ENCODE results near the gene KLF4. TPM values are rescaled to one million over a fixed set of nuclear protein-coding genes. Genes with fewer than 3 reads are reported as not detected.

The KLF4 gene
- total RNA-seq, result 100 to 1,000 TPM in 1 of 2 donors, 10 to 100 TPM in 1; 87.8 to 202 TPM
- polyA plus RNA-seq, result 10 to 100 TPM; 39.7 to 40.6 TPM
- long read RNA-seq, donor 1, transcript KLF4-205 (3 exons, 2,393 nt), result major isoform, 148 of 193 reads
- long read RNA-seq, donor 1, transcript KLF4-201 (5 exons, 2,813 nt), result minor isoform, 17 of 193 reads
- long read RNA-seq, donor 1, partial matches to known transcripts, result 14 of 193 reads
- long read RNA-seq, donor 1, other reads (novel, unspliced or antisense), result 13 of 193 reads
- long read RNA-seq, donor 2, transcript KLF4-205 (3 exons, 2,393 nt), result major isoform, 22 of 50 reads
- long read RNA-seq, donor 2, transcript KLF4-201 (5 exons, 2,813 nt), result minor isoform, 18 of 50 reads
- long read RNA-seq, donor 2, partial matches to known transcripts, result 5 of 50 reads
- long read RNA-seq, donor 2, other reads (novel, unspliced or antisense), result 5 of 50 reads

DNA sequence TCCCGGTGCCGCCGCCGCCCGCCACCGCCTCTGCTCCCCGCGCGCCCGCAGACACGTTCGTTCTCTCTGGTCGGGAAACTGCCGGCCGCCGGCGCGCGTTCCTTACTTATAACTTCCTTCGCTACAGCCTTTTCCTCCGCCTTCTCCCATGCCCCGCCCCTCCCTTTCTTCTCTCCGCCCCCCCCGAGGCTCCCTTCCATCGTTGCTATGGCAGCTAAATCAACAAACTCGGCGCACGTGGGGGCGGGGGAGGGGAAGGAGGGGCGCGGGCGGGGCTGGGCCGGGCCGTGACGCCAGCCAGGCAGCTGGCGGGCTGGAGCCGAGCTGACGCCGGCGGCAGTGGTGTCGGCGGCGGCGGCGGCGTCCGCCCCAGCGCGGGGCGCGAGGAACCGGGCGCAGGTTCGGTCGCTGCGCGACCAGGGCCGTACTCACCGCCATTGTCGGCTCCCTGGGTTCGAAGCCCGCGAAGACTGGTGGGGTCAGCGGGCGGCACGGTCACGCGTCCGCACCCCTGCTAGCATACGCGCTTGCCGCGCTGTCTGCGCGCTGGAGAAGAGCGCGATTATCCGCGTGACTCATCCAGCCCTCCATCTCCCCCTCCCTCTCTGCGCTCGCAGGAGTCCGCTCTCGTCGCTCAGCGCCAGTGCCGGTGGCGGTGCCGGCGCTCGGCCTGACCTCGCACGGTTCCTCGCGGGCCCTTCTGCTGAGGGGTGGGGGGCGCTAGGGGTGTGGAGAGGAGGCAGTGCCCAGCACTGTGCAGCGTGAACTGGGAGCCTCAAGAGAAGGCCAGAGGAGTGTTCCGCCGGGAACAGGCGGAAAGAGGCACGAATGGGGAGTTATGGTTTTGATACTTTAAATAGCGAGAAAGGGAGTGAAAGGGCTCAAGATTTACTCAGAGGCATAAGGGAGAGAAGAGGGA lies at the start of gene KLF4:
TSS of gene KLF4 (minus strand) at position 83 of the 919 bp plus-strand sequence. CDS start 597 bp downstream, outside the sequence.
- Histone ChIP-seq H3K27ac (ENCODE audit: low read depth in 1 of 2, low read length in 2 of 2) (peak within 1 kb of the TSS; percentile 10 to 80), H3K9me3 (ENCODE audit: control insufficient read depth, low read length) (no peaks in the 10 kb centered on the region), H3K4me1 (ENCODE audit: control insufficient read depth in 1 of 2, insufficient read depth in 2 of 2, low read length in 2 of 2) (no peaks in the 10 kb centered on the region), H3K4me3 (ENCODE audit: low read length in 2 of 2) (peak within 1 kb of the TSS; percentile 36 to 41), H3K27me3 (ENCODE audit: control insufficient read depth in 1 of 2, insufficient read depth in 2 of 2, low read length in 1 of 2) (no peaks in the 10 kb centered on the region), H3K36me3 (ENCODE audit: control insufficient read depth in 1 of 2, insufficient read depth in 2 of 2, low read length in 1 of 2) (no peaks in the 10 kb centered on the region)
- 1% methylated on average over 59 to 101 of the region's 101 CpGs for WGBS, 2 donors
- ATAC-seq (ENCODE audit: low FRiP score), result peak; percentile 87
- intact Hi-C loops (cut with DNase I), result loop anchor here (1.0 to 10.0 kb wide), 12 partner anchors 15 to 1077 kb away; no protein-coding TSS in a partner anchor
- peak; percentile 92 to 97 for DNase-seq

DNA sequence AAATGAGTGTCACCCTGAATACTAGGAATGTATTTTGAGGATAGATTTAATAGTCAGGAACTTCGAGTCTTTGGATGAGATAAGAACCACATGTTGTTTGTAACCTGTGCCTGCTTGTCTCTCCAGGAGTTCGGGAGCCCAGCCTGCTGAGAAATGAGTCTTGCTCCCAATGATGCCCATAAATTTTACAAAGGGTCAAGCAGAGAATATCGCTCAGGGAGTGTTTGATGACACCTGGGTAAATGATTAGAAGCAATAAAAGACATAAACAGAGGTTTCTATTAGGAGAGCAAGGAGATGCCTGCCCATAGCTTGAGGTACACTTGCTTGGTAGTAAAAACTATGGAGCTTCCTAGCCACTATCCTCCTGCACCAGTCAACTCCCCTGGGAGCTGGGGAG lies 46.9 kb upstream of the KLF4 start:
- DNase-seq (no peak), ATAC-seq (ENCODE audit: low FRiP score) (no peak)
- Histone ChIP-seq H3K27me3 (ENCODE audit: control insufficient read depth in 1 of 2, insufficient read depth in 2 of 2, low read length in 1 of 2) (no peaks in the 10 kb centered on the region), H3K36me3 (ENCODE audit: control insufficient read depth in 1 of 2, insufficient read depth in 2 of 2, low read length in 1 of 2) (no peaks in the 10 kb centered on the region), H3K4me3 (ENCODE audit: low read length in 2 of 2) (no peak overlapping the region), H3K9me3 (ENCODE audit: control insufficient read depth, low read length) (no peaks in the 10 kb centered on the region), H3K4me1 (ENCODE audit: control insufficient read depth in 1 of 2, insufficient read depth in 2 of 2, low read length in 2 of 2) (no peaks in the 10 kb centered on the region), H3K27ac (ENCODE audit: low read depth in 1 of 2, low read length in 2 of 2) (no peak overlapping the region)
- 62 to 63% methylated on average over 3 of the region's 3 CpGs for WGBS, 2 donors
- intact Hi-C loops (cut with DNase I), result no loop called here

DNA sequence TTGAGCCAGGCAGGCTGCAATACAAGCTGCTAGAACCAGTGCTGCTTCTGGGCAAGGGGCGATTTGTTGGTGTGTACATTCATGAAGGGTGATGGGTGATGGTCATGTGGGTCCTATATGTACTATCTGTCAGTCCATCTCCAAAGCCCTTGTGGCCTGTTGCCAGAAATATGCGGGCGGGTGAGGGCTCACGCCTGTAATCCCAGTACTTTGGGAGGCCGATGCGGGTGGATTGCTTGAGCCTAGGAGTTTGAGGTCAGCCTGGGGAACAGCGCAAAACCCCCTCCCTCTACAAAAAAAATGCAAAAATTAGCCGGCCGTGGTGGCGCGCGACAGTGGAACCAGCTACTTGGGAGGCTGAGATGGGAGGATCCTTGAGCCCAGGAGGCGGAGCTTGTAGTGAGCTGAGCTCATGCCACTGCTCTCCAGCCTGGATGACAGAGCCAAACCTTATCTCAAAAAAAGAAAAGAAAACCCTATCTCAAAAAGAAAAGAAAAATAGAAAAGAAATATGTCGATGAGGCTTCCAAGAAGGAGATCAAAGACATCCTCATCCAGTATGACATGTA lies 45.0 kb upstream of the KLF4 start:
- DNase-seq (no peak), ATAC-seq (ENCODE audit: low FRiP score) (no peak)
- Histone ChIP-seq H3K27ac (ENCODE audit: low read depth in 1 of 2, low read length in 2 of 2) (no peak overlapping the region), H3K4me3 (ENCODE audit: low read length in 2 of 2) (no peak overlapping the region), H3K27me3 (ENCODE audit: control insufficient read depth in 1 of 2, insufficient read depth in 2 of 2, low read length in 1 of 2) (no peaks in the 10 kb centered on the region), H3K36me3 (ENCODE audit: control insufficient read depth in 1 of 2, insufficient read depth in 2 of 2, low read length in 1 of 2) (no peaks in the 10 kb centered on the region), H3K9me3 (ENCODE audit: control insufficient read depth, low read length) (no peaks in the 10 kb centered on the region), H3K4me1 (ENCODE audit: control insufficient read depth in 1 of 2, insufficient read depth in 2 of 2, low read length in 2 of 2) (no peaks in the 10 kb centered on the region)
- WGBS, 2 donors, result 94% methylated on average over 14 of the region's 14 CpGs
- intact Hi-C loops (cut with DNase I), result no loop called here

DNA sequence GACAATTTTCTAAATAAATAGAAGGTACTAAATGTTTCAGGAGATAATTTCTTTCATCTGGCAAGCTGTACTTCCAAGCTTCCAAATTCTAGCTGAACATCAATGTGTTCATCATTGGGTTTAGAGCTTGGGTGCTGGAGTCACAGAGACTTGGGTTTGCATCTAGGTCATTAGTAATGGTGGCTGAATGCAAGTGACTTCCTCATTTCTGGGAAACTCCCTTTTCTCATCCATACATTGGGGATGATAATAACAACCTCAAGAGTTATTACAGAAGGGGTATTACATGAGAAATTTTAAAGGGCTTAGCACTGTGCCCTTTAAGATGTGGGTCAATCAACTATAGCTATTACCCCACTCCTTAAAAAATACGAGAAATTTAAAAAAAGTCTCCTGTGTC lies 41.1 kb upstream of the KLF4 start:
- 70 to 73% methylated on average over 1 of the region's 1 CpG for WGBS, 2 donors
- DNase-seq, result no peak
- Histone ChIP-seq H3K4me1 (ENCODE audit: control insufficient read depth in 1 of 2, insufficient read depth in 2 of 2, low read length in 2 of 2) (no peaks in the 10 kb centered on the region), H3K9me3 (ENCODE audit: control insufficient read depth, low read length) (no peaks in the 10 kb centered on the region), H3K27ac (ENCODE audit: low read depth in 1 of 2, low read length in 2 of 2) (no peak overlapping the region), H3K27me3 (ENCODE audit: control insufficient read depth in 1 of 2, insufficient read depth in 2 of 2, low read length in 1 of 2) (no peaks in the 10 kb centered on the region), H3K36me3 (ENCODE audit: control insufficient read depth in 1 of 2, insufficient read depth in 2 of 2, low read length in 1 of 2) (no peaks in the 10 kb centered on the region), H3K4me3 (ENCODE audit: low read length in 2 of 2) (no peak overlapping the region)
- no peak for ATAC-seq (ENCODE audit: low FRiP score)
- intact Hi-C loops (cut with DNase I), result no loop called here

DNA sequence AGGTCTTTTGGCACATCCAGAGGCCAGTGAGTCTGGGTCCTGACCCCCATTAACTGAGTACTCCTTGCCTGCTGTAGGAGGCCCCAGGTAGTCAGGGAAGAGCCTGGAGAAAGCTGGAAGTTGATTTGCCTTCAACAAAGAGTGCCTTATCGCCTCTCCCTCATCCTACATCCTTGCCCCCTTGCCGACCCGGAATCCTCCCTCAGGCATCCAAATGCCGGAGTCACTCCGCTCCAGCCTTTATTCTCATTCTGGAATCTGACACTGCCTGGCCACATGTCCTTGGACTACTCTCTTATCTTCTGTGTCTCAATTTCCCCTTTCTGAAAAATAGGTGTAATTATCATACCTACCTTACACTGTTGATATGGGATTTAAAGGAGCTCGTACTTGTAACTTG lies 39.1 kb upstream of the KLF4 start:
- Histone ChIP-seq H3K4me1 (ENCODE audit: control insufficient read depth in 1 of 2, insufficient read depth in 2 of 2, low read length in 2 of 2) (no peaks in the 10 kb centered on the region), H3K4me3 (ENCODE audit: low read length in 2 of 2) (no peak overlapping the region), H3K9me3 (ENCODE audit: control insufficient read depth, low read length) (no peaks in the 10 kb centered on the region), H3K36me3 (ENCODE audit: control insufficient read depth in 1 of 2, insufficient read depth in 2 of 2, low read length in 1 of 2) (no peaks in the 10 kb centered on the region), H3K27ac (ENCODE audit: low read depth in 1 of 2, low read length in 2 of 2) (no peak overlapping the region), H3K27me3 (ENCODE audit: control insufficient read depth in 1 of 2, insufficient read depth in 2 of 2, low read length in 1 of 2) (no peaks in the 10 kb centered on the region)
- DNase-seq, result no peak
- no peak for ATAC-seq (ENCODE audit: low FRiP score)
- intact Hi-C loops (cut with DNase I), result no loop called here
- 97 to 98% methylated on average over 6 of the region's 6 CpGs for WGBS, 2 donors

DNA sequence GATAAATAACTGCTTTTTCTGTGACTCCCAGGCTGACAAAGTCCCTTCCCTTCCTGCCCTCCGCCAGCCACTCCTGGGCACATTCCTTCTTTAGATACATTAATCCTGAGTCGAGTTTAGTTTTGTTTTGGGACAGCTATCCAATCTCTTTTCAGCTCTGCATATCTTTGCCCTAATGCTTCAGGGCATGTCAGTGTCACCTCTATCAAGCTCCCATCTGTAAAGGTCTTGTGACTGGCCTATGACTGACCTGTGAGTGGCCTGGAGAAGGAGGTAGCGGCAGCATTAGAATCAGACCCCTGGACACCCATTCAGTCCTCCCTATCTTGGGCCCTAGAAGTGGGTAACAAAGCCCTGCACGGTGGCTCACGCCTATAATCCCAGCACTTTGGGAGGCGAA lies 34.0 kb upstream of the KLF4 start:
- H3K4me1 ChIP-seq (ENCODE audit: control insufficient read depth in 1 of 2, insufficient read depth in 2 of 2, low read length in 2 of 2), result no peaks in the 10 kb centered on the region
- H3K27me3 ChIP-seq (ENCODE audit: control insufficient read depth in 1 of 2, insufficient read depth in 2 of 2, low read length in 1 of 2), result no peaks in the 10 kb centered on the region
- DNase-seq (no peak), ATAC-seq (ENCODE audit: low FRiP score) (no peak)
- no peak overlapping the region for H3K4me3 ChIP-seq (ENCODE audit: low read length in 2 of 2)
- 89% methylated on average over 6 of the region's 6 CpGs for WGBS, 2 donors
- H3K36me3 ChIP-seq (ENCODE audit: control insufficient read depth in 1 of 2, insufficient read depth in 2 of 2, low read length in 1 of 2), result no peaks in the 10 kb centered on the region
- H3K27ac ChIP-seq (ENCODE audit: low read depth in 1 of 2, low read length in 2 of 2), result no peak overlapping the region
- intact Hi-C loops (cut with DNase I), result no loop called here
- H3K9me3 ChIP-seq (ENCODE audit: control insufficient read depth, low read length), result no peaks in the 10 kb centered on the region

DNA sequence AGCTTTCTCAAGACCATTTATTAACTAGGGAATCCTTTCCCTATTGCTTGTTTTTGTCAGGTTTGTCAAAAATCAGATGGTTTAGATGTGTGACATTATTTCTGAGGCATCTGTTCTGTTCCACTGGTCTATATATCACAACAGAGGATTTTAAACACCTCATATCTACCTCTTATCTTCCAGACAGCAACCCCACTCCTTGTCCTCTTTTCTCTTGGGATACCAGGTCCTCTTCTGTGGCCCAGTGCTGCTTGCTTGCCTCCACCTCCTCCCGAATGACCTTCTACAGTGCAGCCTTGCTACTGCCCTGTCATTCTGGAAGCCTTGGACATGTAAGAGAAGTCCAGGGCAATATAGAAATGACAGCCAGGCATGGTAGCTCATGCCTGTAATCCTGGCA lies 30.6 kb upstream of the KLF4 start:
- DNase-seq, result no peak
- Histone ChIP-seq H3K9me3 (ENCODE audit: control insufficient read depth, low read length) (no peaks in the 10 kb centered on the region), H3K27me3 (ENCODE audit: control insufficient read depth in 1 of 2, insufficient read depth in 2 of 2, low read length in 1 of 2) (no peaks in the 10 kb centered on the region), H3K4me3 (ENCODE audit: low read length in 2 of 2) (no peak overlapping the region), H3K27ac (ENCODE audit: low read depth in 1 of 2, low read length in 2 of 2) (no peak overlapping the region), H3K36me3 (ENCODE audit: control insufficient read depth in 1 of 2, insufficient read depth in 2 of 2, low read length in 1 of 2) (no peaks in the 10 kb centered on the region), H3K4me1 (ENCODE audit: control insufficient read depth in 1 of 2, insufficient read depth in 2 of 2, low read length in 2 of 2) (no peaks in the 10 kb centered on the region)
- intact Hi-C loops (cut with DNase I), result no loop called here
- no peak for ATAC-seq (ENCODE audit: low FRiP score)
- WGBS, 2 donors, result 92 to 99% methylated on average over 1 of the region's 1 CpG

DNA sequence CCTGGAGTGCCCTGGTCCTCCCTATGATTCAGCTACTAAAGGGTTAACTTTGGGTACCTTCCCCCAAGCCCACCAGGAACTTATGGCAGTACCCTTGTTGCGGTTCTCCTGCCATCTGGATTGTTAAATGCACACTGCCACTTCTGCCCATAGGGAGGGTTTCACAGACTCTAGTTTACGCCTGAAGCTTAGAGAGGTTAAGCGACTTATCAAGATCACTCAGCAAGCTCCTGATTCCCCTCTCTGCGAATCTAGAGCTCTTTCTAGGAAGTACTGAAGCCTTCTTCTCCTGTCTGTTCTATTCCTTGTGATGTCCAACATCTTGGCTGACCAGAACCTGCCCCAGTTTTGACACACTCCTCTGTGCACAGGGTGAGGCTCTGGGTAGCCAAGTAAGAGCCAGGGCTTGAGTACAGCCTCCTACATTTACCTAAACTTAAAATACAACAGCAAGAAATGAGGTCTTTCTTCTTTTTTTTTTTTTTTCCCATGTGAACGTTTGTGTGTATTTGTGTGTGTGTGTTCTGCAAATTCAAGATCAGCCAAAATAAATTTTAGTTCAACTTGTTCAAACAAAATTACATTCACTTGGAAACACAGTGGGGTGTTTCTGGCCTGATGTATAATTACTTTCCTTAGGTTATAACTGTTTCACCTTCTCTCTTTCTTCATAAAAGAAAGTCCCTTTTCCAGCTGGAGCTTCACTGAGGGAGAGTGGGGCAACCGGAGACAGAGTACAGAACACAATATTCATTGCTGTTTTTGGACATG lies 28.7 kb upstream of the KLF4 start:
- no peak overlapping the region for H3K4me3 ChIP-seq (ENCODE audit: low read length in 2 of 2)
- no peaks in the 10 kb centered on the region for H3K9me3 ChIP-seq (ENCODE audit: control insufficient read depth, low read length)
- no peaks in the 10 kb centered on the region for H3K36me3 ChIP-seq (ENCODE audit: control insufficient read depth in 1 of 2, insufficient read depth in 2 of 2, low read length in 1 of 2)
- no peak for ATAC-seq (ENCODE audit: low FRiP score)
- peak in 1 of 2 donors; percentile 24 for DNase-seq
- intact Hi-C loops (cut with DNase I), result no loop called here
- no peaks in the 10 kb centered on the region for H3K27me3 ChIP-seq (ENCODE audit: control insufficient read depth in 1 of 2, insufficient read depth in 2 of 2, low read length in 1 of 2)
- no peak overlapping the region for H3K27ac ChIP-seq (ENCODE audit: low read depth in 1 of 2, low read length in 2 of 2)
- H3K4me1 ChIP-seq (ENCODE audit: control insufficient read depth in 1 of 2, insufficient read depth in 2 of 2, low read length in 2 of 2), result no peaks in the 10 kb centered on the region
- WGBS, 2 donors, result 47% methylated on average over 6 of the region's 6 CpGs
